OCI-LY7 (cell line): ENCODE measurements around the gene DAPK2. TPM values are rescaled to one million over a fixed set of nuclear protein-coding genes. Genes with fewer than 3 reads are reported as not detected.

ENCODE experiments used
- BruUV-seq: library from RNA; stranded (reverse); fragments of 400-500 nt; replicated peaks from 2 replicates; lab custom pipeline; 2021; lab: Mats Ljungman, UMichigan
- CTCF ChIA-PET: fragments of 300-600 bp; sonication (Branson Sonifier 250); formaldehyde crosslinking; loops from one replicate; lab custom pipeline; 2022; ENCODE audit warnings: antibody characterized with exemption; ENCODE audit not compliant: unreplicated experiment; lab: Charles Lee
- POLR2A ChIA-PET: fragments of 300-600 bp; sonication (Branson Sonifier 250); formaldehyde crosslinking; loops from one replicate; lab custom pipeline; 2022; ENCODE audit warnings: antibody characterized with exemption; lab: Charles Lee
- DNase-seq: peaks from one replicate; pipeline ENCODE4 v3.0.0-alpha.2; 2015; ENCODE audit warnings: low spot score
- H2AFZ ChIP-seq: fragments of 200-600 bp; sonication (generic), shearing (Covaris generic); 2 replicates; pipeline ENCODE4 v1.6.1; 2014; ENCODE audit warnings: mild to moderate bottlenecking, antibody characterized with exemption, low read length, moderate library complexity
- H3K27ac ChIP-seq: fragments of 200-600 bp; sonication (generic); 2 replicates; pipeline ENCODE4 v1.5.1; 2014; ENCODE audit warnings: mixed run types, low read depth, mild to moderate bottlenecking, moderate library complexity, low read length, inconsistent platforms; ENCODE audit not compliant: poor library complexity, severe bottlenecking
- H3K36me3 ChIP-seq: fragments of 200-600 bp; sonication (generic); 2 replicates; pipeline ENCODE4 v1.6.1; 2014; ENCODE audit warnings: mild to moderate bottlenecking, antibody characterized with exemption, low read length, moderate library complexity, mixed read lengths; ENCODE audit not compliant: insufficient read depth
- H3K4me1 ChIP-seq: fragments of 200-600 bp; sonication (generic); 2 replicates; pipeline ENCODE4 v1.5.1; 2014; ENCODE audit warnings: mild to moderate bottlenecking, low read length; ENCODE audit not compliant: insufficient read depth, poor library complexity, severe bottlenecking
- H3K4me2 ChIP-seq: fragments of 200-600 bp; sonication (generic); 2 replicates; pipeline ENCODE4 v1.6.1; 2014; ENCODE audit warnings: mild to moderate bottlenecking, low read length
- H3K4me3 ChIP-seq: fragments of 200-600 bp; sonication (generic); 2 replicates; pipeline ENCODE4 v1.5.1; 2014; ENCODE audit warnings: mild to moderate bottlenecking, low read depth, low read length; ENCODE audit not compliant: poor library complexity, severe bottlenecking
- H3K79me2 ChIP-seq: fragments of 200-600 bp; sonication (generic); 2 replicates; pipeline ENCODE4 v1.6.1; 2016; ENCODE audit warnings: low read depth, mild to moderate bottlenecking, low read length, moderate library complexity, mixed read lengths; ENCODE audit not compliant: insufficient read depth
- H3K9me2 ChIP-seq: fragments of 200-600 bp; sonication (generic); 2 replicates; pipeline ENCODE4 v1.6.1; 2016; ENCODE audit warnings: mild to moderate bottlenecking, low read length, mixed read lengths; ENCODE audit not compliant: insufficient read depth
- H3K9me3 ChIP-seq: fragments of 200-600 bp; sonication (generic); 2 replicates; pipeline ENCODE4 v1.6.1; 2014; ENCODE audit warnings: mild to moderate bottlenecking, mixed run types, low read length, mixed read lengths
- H4K20me1 ChIP-seq: fragments of 200-600 bp; sonication (generic); 2 replicates; pipeline ENCODE4 v1.6.1; 2014; ENCODE audit warnings: mild to moderate bottlenecking, antibody characterized with exemption, low read length, moderate library complexity, mixed read lengths; ENCODE audit not compliant: insufficient read depth
- CTCF ChIP-seq: fragments of 200-600 bp; sonication (generic); conservative IDR thresholded peaks from 2 replicates; pipeline ENCODE4 v1.5.1; 2014; ENCODE audit warnings: mild to moderate bottlenecking, antibody characterized with exemption, low read length, moderate library complexity, mixed read lengths
- EZH2phosphoT487 ChIP-seq: fragments of 200-600 bp; sonication (generic); IDR thresholded peaks from 2 replicates; pipeline ENCODE4 v1.6.1; 2018; ENCODE audit warnings: low read depth, borderline replicate concordance, mild to moderate bottlenecking, mixed run types, antibody characterized with exemption, low read length, moderate library complexity, mixed read lengths
- intact Hi-C: fragments of 100-400 bp; cut with micrococcal nuclease; formaldehyde crosslinking; loops from one replicate; pipeline ENCODE4 v1.10.0; 2022; ENCODE audit not compliant: unreplicated experiment
- total RNA-seq, 2 experiments: library from RNA; depleted of rRNA in 1 of 2; stranded (reverse); fragments of >200 nt in 1 of 2; shearing (Covaris generic) in 1 of 2; gene quantifications; 2 replicates each; pipeline ENCODE4 v1.2.3, GENCODE V29; 2014 to 2022

Gene DAPK2
- total RNA-seq, 2 experiments from 2014 or later, result 0.36 to 1.2 TPM

GRCh38 chr15:63923993-63924950, 122.0 kb downstream of the DAPK2 start:
- BruUV-seq, result no TSS peak
- H3K4me1 ChIP-seq, result peaks cover 8% of the 10 kb centered on the region
- intact Hi-C loops, result no loop called here
- H3K79me2 ChIP-seq, result no peaks in the 10 kb centered on the region
- no peak overlapping the region for H3K4me3 ChIP-seq
- H4K20me1 ChIP-seq, result no peaks in the 10 kb centered on the region
- no peak overlapping the region for H3K4me2 ChIP-seq
- ChIA-PET POLR2A (no interaction called here), CTCF (interaction anchor here (0.6 kb wide), 1 partner anchor 326 kb away, joined by 3 read pairs; no protein-coding TSS in a partner anchor)
- no peaks in the 10 kb centered on the region for H3K9me3 ChIP-seq
- H3K36me3 ChIP-seq, result no peaks in the 10 kb centered on the region
- no peaks in the 10 kb centered on the region for H3K9me2 ChIP-seq
- no peak for TF ChIP-seq CTCF
- TF ChIP-seq EZH2phosphoT487, result no peak
- DNase-seq, result no peak
- H2AFZ ChIP-seq, result no peak overlapping the region
- H3K27ac ChIP-seq, result no peak overlapping the region

DNA sequence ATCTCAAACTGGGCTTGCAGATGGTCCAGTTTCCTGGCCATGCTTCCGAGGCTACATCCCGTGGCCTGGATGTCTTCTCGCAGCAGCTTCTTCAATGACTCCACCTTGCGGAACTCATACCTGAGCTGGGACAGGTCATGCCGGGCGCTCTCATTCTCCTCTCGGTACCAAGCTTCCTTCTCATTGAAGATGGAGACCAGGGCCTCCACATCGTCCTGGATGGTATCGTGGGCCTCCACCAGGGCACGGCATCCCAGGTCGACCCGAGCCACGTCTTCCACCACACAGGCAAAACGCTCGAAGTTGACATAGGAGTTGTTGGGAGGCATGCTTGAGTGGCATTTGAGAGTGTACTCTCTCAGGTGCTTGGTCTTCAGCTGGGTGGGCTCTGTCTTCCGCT, 123.4 kb downstream of the DAPK2 start:
- Histone ChIP-seq H3K9me3 (no peaks in the 10 kb centered on the region), H3K79me2 (no peaks in the 10 kb centered on the region), H2AFZ (no peak overlapping the region), H3K27ac (no peak overlapping the region), H4K20me1 (no peaks in the 10 kb centered on the region), H3K36me3 (no peaks in the 10 kb centered on the region), H3K9me2 (no peaks in the 10 kb centered on the region), H3K4me1 (peaks cover 8% of the 10 kb centered on the region), H3K4me2 (no peak overlapping the region), H3K4me3 (no peak overlapping the region)
- intact Hi-C loops, result no loop called here
- BruUV-seq, result no TSS peak
- TF ChIP-seq CTCF (no peak), EZH2phosphoT487 (no peak)
- DNase-seq, result no peak
- POLR2A ChIA-PET, result no interaction called here
- CTCF ChIA-PET, result no interaction called here

DNA sequence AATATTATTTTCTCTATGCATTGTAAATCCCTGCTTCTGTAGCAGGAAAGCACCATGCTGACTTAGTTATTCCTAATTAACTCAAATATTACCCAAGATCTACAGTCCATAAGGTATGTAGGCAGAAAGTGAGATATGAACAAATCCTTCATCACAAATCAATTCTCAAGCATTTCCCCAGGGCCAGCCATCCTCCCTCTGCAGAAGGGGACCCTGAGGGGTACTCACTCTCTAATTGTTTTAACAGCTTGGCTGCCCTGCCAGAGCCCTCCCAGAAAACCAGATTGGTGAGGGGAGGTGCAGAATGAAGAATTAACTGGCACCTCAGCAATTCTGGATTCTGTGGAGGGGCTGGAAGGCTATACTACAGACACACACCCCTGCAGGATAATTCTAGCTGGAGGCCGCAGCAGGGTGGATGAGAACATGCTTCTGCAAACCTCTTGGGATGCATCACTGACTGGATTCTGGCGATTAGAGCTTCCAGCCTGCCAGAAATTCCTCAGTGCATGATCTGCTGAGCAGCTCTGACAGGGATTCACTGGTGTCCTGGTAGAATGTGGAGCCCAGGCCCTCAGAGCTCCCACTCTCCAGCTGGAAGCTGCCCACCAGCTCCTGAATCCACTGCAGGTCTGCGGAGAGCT, 123.9 kb downstream of the DAPK2 start:
- BruUV-seq, result no TSS peak
- TF ChIP-seq CTCF (no peak), EZH2phosphoT487 (no peak)
- intact Hi-C loops, result no loop called here

More for the DNA sequence above, 123.9 kb downstream of the DAPK2 start:
- no peak for DNase-seq
- Histone ChIP-seq H3K36me3 (no peaks in the 10 kb centered on the region), H3K4me3 (no peak overlapping the region), H3K9me2 (no peaks in the 10 kb centered on the region), H4K20me1 (no peaks in the 10 kb centered on the region), H3K27ac (no peak overlapping the region), H3K4me1 (peaks cover 8% of the 10 kb centered on the region), H2AFZ (no peak overlapping the region), H3K79me2 (no peaks in the 10 kb centered on the region), H3K9me3 (no peaks in the 10 kb centered on the region), H3K4me2 (no peak overlapping the region)
- ChIA-PET POLR2A (no interaction called here), CTCF (no interaction called here)
